CD4-positive, CD25-positive, alpha-beta regulatory T cell (primary cell): Measurements from ENCODE around the gene SCT. TPM values are rescaled to one million over a fixed set of nuclear protein-coding genes. Genes with fewer than 3 reads are reported as not detected.

Experiments used
- ATAC-seq, 2 donors: fragments of 150-1000 bp; cut with Tn5 transposase; one replicate each; pipeline ENCODE4 v1.10.0; 2021; ENCODE audit warnings: low read depth in 2 of 2, moderate number of reproducible peaks in 2 of 2, moderate library complexity in 1 of 2
- DNase-seq, 3 donors: peaks; one replicate each; pipeline versions ENCODE4 v3.0.0 to v3.0.0-alpha.2; 2012 to 2022; ENCODE audit warnings: mixed read lengths in 1 of 3
- H3K27ac ChIP-seq: one replicate; pipeline ENCODE4 v1.7.0; 2013; ENCODE audit warnings: mild to moderate bottlenecking, low read length; ENCODE audit not compliant: insufficient read depth, poor library complexity, severe bottlenecking
- H3K27me3 ChIP-seq: one replicate; pipeline ENCODE4 v1.7.0; 2013; ENCODE audit warnings: low read length; ENCODE audit not compliant: control insufficient read depth, insufficient read depth
- H3K36me3 ChIP-seq: one replicate; pipeline ENCODE4 v1.7.0; 2013; ENCODE audit warnings: mild to moderate bottlenecking, low read length, moderate library complexity; ENCODE audit not compliant: control insufficient read depth, insufficient read depth
- H3K4me1 ChIP-seq: 2 replicates; pipeline ENCODE4 v1.7.0; 2013; ENCODE audit warnings: mild to moderate bottlenecking, low read length; ENCODE audit not compliant: insufficient read depth, control insufficient read depth, poor library complexity, severe bottlenecking
- H3K4me3 ChIP-seq: one replicate; pipeline ENCODE4 v1.7.0; 2013; ENCODE audit warnings: low read depth, mild to moderate bottlenecking, low read length, moderate library complexity
- H3K9me3 ChIP-seq, 2 experiments: 1 replicate in 1 of 2; 2 replicates in 1 of 2; pipeline ENCODE4 v1.7.0; 2013; ENCODE audit warnings: low read length in 2 of 2, mild to moderate bottlenecking in 1 of 2, moderate library complexity in 1 of 2; ENCODE audit not compliant: control insufficient read depth in 2 of 2
- H3K27ac Mint-ChIP-seq, 3 donors: one replicate each; pipeline ENCODE4 v1.8.0; 2020 to 2022; ENCODE audit warnings: mild to moderate bottlenecking in 3 of 3, mixed read lengths in 3 of 3, moderate library complexity in 2 of 3
- H3K27me3 Mint-ChIP-seq: one replicate; pipeline ENCODE4 v1.8.0; 2022; ENCODE audit warnings: mild to moderate bottlenecking, mixed read lengths
- H3K36me3 Mint-ChIP-seq: one replicate; pipeline ENCODE4 v1.8.0; 2020; ENCODE audit warnings: mixed read lengths
- H3K4me1 Mint-ChIP-seq, 4 donors: one replicate each; pipeline ENCODE4 v1.8.0; 2020 to 2022; ENCODE audit warnings: mixed read lengths in 4 of 4, mild to moderate bottlenecking in 1 of 4
- H3K4me3 Mint-ChIP-seq, 4 donors: one replicate each; pipeline ENCODE4 v1.8.0; 2020 to 2022; ENCODE audit warnings: mild to moderate bottlenecking in 4 of 4, mixed read lengths in 4 of 4, moderate library complexity in 3 of 4
- H3K9me3 Mint-ChIP-seq, 7 donors: one replicate each; pipeline ENCODE4 v1.8.0; 2020 to 2022; ENCODE audit warnings: mixed read lengths in 7 of 7, mild to moderate bottlenecking in 3 of 7, moderate library complexity in 2 of 7
- polyA plus RNA-seq, 4 donors: library from polyadenylated mRNA; unstranded; fragments of 300-500 nt; fragmentation: Illumina TruSeq; gene quantifications; one replicate each; pipeline ENCODE4 v1.2.3, GENCODE V29; 2021
- total RNA-seq: library from RNA; stranded (reverse); gene quantifications from one replicate; pipeline ENCODE4 v1.2.3, GENCODE V29; 2022

The SCT gene
- total and polyA plus RNA-seq, 5 donors from 2014 or later, result not detected

DNA sequence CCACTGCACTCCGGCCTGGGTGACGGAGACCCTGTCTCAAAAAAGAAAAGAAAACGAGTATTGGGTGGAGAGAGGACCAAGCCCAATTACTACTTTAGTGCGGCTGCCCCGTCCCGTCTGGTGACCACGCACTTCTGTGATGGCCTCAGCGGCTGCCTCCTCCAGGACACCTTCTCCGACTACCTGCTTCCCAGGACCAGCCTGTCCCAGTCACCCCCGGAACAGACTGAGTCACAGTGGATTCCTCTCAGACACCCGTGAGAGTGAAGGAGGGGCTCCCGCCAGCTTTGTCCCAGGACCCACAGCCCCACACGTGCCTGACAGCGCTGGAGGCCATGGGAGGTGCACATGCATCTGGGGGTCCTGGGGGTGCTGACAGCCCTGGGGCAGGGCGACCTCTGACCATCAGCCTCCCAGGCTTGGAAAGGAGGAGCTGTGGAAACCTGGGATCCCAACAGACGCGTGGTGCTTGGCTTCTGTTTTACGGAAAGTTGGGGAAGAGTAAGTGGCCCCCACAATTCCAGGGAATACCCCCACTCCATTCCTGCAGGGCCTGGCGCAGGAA, 14.9 kb upstream of the SCT start:
- no peaks in the 10 kb centered on the region for H3K9me3 ChIP-seq
- DNase-seq, result no peak
- Mint-ChIP-seq H3K27me3 (peaks cover 23% of the 10 kb centered on the region), H3K9me3 (no peaks in the 10 kb centered on the region), H3K27ac (peak overlapping the region in 1 of 3 donors; percentile 25), H3K4me1 (peaks cover 0 to 12% (median 0%) of the 10 kb centered on the region in 4 donors), H3K4me3 (no peak overlapping the region), H3K36me3 (no peaks in the 10 kb centered on the region)
- no peak for ATAC-seq
- H3K27me3 ChIP-seq, result no peaks in the 10 kb centered on the region
- H3K4me1 ChIP-seq, result peaks cover 12% of the 10 kb centered on the region
- H3K27ac ChIP-seq, result no peak overlapping the region
- H3K4me3 ChIP-seq, result no peak overlapping the region
- H3K36me3 ChIP-seq, result peaks cover 5% of the 10 kb centered on the region

DNA sequence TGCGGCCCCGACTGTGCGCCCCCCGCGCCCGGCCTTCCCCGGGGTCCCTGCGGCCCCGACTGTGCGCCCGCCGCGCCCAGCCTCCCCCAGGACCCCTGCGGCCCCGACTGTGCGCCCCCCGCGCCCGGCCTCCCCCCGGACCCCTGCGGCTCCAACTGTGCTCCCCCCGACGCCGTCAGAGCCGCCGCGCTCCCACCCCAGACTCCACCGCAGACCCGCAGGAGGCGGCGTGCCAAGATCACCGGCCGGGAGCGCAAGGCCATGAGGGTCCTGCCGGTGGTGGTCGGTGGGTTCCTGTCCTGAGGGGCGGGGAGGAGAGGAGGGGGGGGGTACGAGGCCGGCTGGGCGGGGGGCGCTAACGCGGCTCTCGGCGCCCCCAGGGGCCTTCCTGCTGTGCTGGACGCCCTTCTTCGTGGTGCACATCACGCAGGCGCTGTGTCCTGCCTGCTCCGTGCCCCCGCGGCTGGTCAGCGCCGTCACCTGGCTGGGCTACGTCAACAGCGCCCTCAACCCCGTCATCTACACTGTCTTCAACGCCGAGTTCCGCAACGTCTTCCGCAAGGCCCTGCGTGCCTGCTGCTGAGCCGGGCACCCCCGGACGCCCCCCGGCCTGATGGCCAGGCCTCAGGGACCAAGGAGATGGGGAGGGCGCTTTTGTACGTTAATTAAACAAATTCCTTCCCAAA, 13.2 kb upstream of the SCT start:
- Mint-ChIP-seq H3K27me3 (peaks cover 29% of the 10 kb centered on the region), H3K4me1 (peaks cover 0 to 13% (median 0%) of the 10 kb centered on the region in 4 donors), H3K4me3 (peak overlapping the region in 1 of 4 donors; percentile 62), H3K36me3 (no peaks in the 10 kb centered on the region), H3K27ac (no peak overlapping the region), H3K9me3 (no peaks in the 10 kb centered on the region)
- Histone ChIP-seq H3K27ac (no peak overlapping the region), H3K9me3 (no peaks in the 10 kb centered on the region), H3K4me1 (peaks cover 17% of the 10 kb centered on the region), H3K36me3 (peaks cover 5% of the 10 kb centered on the region), H3K27me3 (no peaks in the 10 kb centered on the region), H3K4me3 (no peak overlapping the region)
- DNase-seq (no peak), ATAC-seq (peak in 1 of 2 donors; percentile 18)

DNA sequence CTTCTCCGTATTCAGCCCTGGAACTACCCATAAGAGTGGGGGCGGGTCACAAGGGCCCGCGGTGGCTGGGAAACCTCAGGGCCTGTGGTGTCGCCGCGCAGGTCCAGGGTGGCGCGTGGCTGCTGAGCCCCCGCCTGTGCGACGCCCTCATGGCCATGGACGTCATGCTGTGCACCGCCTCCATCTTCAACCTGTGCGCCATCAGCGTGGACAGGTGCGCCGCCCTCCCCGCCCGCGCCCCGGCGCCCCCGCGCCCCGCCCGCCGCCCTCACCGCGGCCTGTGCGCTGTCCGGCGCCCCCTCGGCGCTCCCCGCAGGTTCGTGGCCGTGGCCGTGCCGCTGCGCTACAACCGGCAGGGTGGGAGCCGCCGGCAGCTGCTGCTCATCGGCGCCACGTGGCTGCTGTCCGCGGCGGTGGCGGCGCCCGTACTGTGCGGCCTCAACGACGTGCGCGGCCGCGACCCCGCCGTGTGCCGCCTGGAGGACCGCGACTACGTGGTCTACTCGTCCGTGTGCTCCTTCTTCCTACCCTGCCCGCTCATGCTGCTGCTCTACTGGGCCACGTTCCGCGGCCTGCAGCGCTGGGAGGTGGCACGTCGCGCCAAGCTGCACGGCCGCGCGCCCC, 12.5 kb upstream of the SCT start:
- ATAC-seq (peak in 1 of 2 donors; percentile 26), DNase-seq (no peak)
- peaks cover 37% of the 10 kb centered on the region for H3K27me3 Mint-ChIP-seq
- H3K36me3 Mint-ChIP-seq, result no peaks in the 10 kb centered on the region
- no peaks in the 10 kb centered on the region for H3K9me3 Mint-ChIP-seq
- no peak overlapping the region for H3K4me3 ChIP-seq
- no peak overlapping the region for H3K27ac Mint-ChIP-seq
- H3K27ac ChIP-seq, result no peak overlapping the region
- H3K36me3 ChIP-seq, result peaks cover 5% of the 10 kb centered on the region
- no peak overlapping the region for H3K4me3 Mint-ChIP-seq
- peaks cover 0 to 13% (median 0%) of the 10 kb centered on the region in 4 donors for H3K4me1 Mint-ChIP-seq
- H3K4me1 ChIP-seq, result peaks cover 17% of the 10 kb centered on the region
- no peaks in the 10 kb centered on the region for H3K9me3 ChIP-seq
- no peaks in the 10 kb centered on the region for H3K27me3 ChIP-seq

DNA sequence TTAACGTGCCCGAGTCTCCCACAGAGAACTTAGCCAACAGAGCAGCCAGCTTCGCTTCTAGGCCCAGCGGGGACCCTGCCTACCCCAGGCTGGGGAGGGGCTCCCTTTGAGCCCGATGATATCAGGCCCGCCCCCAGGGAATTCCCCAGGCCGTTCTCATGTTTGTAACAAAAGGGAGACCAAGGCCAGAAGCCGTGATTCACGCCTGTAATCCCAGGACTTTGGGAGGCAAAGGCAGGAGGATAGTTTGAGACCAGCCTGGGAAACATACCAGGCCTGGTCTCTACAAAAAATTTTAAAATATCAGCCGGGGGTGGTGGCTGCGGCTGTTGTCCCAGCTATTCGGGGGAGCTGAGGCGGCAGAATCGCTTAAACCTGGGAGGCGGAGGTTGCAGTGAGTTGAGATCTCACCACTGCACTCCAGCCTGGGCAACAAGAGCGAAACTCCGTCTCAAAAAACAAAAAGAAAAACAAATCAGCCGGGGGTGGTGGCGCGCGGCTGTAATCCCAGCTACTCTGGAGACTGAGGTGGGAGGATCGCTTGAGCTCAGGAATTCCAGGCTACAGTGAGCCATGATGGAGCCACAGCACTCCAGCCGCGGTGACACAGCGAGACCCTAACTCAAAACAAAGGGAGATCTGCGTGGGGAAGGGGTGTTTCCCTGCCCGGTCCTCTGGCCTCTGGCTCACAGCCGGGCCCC, 11.8 kb upstream of the SCT start:
- H3K27ac ChIP-seq, result no peak overlapping the region
- H3K9me3 ChIP-seq, result no peaks in the 10 kb centered on the region
- Mint-ChIP-seq H3K4me1 (peaks cover 0 to 13% (median 0%) of the 10 kb centered on the region in 4 donors), H3K4me3 (peak overlapping the region in 2 of 4 donors; percentile 28 to 39), H3K36me3 (no peaks in the 10 kb centered on the region), H3K9me3 (no peaks in the 10 kb centered on the region), H3K27me3 (peaks cover 37% of the 10 kb centered on the region), H3K27ac (peak overlapping the region in 1 of 3 donors; percentile 73)
- no peak for ATAC-seq
- H3K27me3 ChIP-seq, result no peaks in the 10 kb centered on the region
- no peak for DNase-seq
- peaks cover under 1% of the 10 kb centered on the region for H3K36me3 ChIP-seq
- H3K4me3 ChIP-seq, result no peak overlapping the region
- peaks cover 17% of the 10 kb centered on the region for H3K4me1 ChIP-seq

DNA sequence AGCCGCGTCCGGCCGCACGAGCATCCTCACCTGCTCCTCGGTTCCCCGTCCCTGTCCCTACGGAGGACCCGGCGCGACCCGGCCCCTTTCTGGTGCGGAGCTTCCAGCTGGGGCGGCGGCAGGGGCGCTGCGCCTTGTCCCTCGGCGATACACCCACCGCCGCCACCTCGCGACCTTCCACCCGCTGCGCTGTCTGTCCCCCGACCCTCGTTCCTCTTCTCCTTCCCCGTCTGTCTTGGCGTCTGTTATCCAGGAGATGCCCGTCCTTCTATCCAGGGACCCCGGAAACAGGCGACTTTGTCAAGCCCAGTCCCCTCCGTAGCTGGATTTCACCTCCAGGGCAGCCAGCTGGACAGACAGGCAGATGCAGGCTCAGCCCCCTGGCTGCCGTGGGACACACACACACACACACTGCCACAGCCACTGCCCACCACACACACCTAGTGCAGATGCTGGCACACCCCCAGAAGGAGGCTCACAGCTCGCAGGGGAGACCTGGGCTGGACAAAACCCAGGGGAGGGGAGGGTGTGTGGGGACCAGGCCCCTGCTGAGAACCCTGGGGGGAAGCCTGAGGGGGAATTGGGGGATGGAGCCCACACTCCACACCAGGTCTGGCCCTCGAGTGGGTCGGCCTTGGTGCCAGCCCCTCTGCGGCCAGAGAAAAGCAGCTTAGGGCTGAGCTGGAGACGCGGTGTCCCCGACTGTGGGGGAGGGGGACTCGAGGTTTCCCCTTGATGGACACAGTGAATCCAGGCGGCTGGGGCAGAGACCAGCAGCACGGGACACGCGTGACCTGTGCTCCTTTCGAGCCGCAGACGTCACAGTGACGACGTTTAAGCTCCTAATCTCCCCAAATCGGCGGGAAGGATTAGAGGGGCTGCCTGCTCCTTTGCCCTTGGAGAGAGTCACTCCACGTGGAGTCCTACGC, 10.9 kb upstream of the SCT start:
- no peak for DNase-seq
- peak in 1 of 2 donors; percentile 2 for ATAC-seq
- Mint-ChIP-seq H3K4me1 (peaks cover 0 to 13% (median 0%) of the 10 kb centered on the region in 4 donors), H3K27me3 (peaks cover 40% of the 10 kb centered on the region), H3K9me3 (no peaks in the 10 kb centered on the region), H3K27ac (no peak overlapping the region), H3K36me3 (no peaks in the 10 kb centered on the region), H3K4me3 (peak overlapping the region in 1 of 4 donors; percentile 63)
- H3K27me3 ChIP-seq, result no peaks in the 10 kb centered on the region
- H3K4me3 ChIP-seq, result no peak overlapping the region
- H3K27ac ChIP-seq, result no peak overlapping the region
- no peaks in the 10 kb centered on the region for H3K9me3 ChIP-seq
- no peaks in the 10 kb centered on the region for H3K36me3 ChIP-seq
- peaks cover 17% of the 10 kb centered on the region for H3K4me1 ChIP-seq

DNA sequence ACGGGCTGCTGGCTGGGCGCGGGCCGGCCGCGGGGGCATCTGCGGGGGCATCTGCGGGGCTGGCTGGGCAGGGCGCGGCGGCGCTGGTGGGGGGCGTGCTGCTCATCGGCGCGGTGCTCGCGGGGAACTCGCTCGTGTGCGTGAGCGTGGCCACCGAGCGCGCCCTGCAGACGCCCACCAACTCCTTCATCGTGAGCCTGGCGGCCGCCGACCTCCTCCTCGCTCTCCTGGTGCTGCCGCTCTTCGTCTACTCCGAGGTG, 10.3 kb upstream of the SCT start:
- Mint-ChIP-seq H3K9me3 (no peaks in the 10 kb centered on the region), H3K36me3 (no peaks in the 10 kb centered on the region)

More for the DNA sequence above, 10.3 kb upstream of the SCT start:
- Histone ChIP-seq H3K27me3 (no peaks in the 10 kb centered on the region), H3K4me1 (peaks cover 17% of the 10 kb centered on the region), H3K36me3 (no peaks in the 10 kb centered on the region), H3K27ac (no peak overlapping the region), H3K4me3 (no peak overlapping the region), H3K9me3 (no peaks in the 10 kb centered on the region)
- Mint-ChIP-seq H3K27ac (no peak overlapping the region), H3K4me1 (peaks cover 0 to 13% (median 0%) of the 10 kb centered on the region in 4 donors), H3K27me3 (peaks cover 46% of the 10 kb centered on the region), H3K4me3 (peak overlapping the region in 1 of 4 donors; percentile 63)
- DNase-seq (no peak), ATAC-seq (no peak)
